Measurements from ENCODE around the gene CALU.

DNA sequence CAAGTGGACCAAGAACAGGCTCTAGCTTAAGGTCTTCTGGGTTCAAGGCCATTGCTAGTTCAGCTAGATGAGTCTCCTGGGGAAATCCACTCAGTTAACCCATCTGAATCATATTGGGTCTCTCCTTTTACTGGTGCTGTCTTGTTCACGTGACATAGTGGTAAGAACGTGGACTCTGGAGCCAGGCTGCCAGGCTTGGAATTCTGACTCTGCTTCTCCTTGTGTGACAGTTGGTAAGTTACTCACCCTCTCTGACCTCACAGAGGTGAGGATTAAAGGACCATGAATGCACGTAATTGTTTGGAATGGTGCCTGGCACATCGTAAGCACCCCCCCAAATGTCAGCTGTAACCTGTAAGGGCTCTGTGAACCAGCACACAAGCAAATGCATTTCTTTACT lies 9.7 kb upstream of the CALU start:
- TF ChIP-seq CTCF (IDR thresholded peaks at IDR 0.05; ENCODE audit: low read depth, low read length), result no peak
- no peak for TF ChIP-seq MAX (IDR thresholded peaks at IDR 0.05; ENCODE audit: low read depth, low read length)
- TF ChIP-seq POLR2A (IDR thresholded peaks at IDR 0.05; ENCODE audit: extremely low read depth, insufficient read length), result no peak
